Measurements from ENCODE around the gene KRTAP1-4.

- TF ChIP-seq POLR2A (IDR thresholded peaks at IDR 0.05): no peak
- TF ChIP-seq, protein P1, sequence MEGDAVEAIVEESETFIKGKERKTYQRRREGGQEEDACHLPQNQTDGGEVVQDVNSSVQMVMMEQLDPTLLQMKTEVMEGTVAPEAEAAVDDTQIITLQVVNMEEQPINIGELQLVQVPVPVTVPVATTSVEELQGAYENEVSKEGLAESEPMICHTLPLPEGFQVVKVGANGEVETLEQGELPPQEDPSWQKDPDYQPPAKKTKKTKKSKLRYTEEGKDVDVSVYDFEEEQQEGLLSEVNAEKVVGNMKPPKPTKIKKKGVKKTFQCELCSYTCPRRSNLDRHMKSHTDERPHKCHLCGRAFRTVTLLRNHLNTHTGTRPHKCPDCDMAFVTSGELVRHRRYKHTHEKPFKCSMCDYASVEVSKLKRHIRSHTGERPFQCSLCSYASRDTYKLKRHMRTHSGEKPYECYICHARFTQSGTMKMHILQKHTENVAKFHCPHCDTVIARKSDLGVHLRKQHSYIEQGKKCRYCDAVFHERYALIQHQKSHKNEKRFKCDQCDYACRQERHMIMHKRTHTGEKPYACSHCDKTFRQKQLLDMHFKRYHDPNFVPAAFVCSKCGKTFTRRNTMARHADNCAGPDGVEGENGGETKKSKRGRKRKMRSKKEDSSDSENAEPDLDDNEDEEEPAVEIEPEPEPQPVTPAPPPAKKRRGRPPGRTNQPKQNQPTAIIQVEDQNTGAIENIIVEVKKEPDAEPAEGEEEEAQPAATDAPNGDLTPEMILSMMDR (IDR thresholded peaks at IDR 0.05 in 4 of 5, conservative IDR thresholded peaks at IDR 0.05 in 1 of 5): no peak
These were observed 10.6 kb downstream of the KRTAP1-4 start for GRCh38 chr17:41019415-41019814.

Data from gastrocnemius medialis (tissue), 4 donors.